Panc1 (cell line): ENCODE results near the gene TNIK.

Experiments
- SIN3A ChIP-seq: IDR thresholded peaks from 2 replicates; pipeline ENCODE4 v1.6.1; 2012; ENCODE audit warnings: low read depth, mild to moderate bottlenecking, low read length, moderate library complexity, borderline replicate concordance; ENCODE audit not compliant: insufficient read depth
- TF ChIP-seq, protein P1 (sequence below): fragments of 450-650 bp; IDR thresholded peaks from 2 replicates; pipeline ENCODE4 v1.5.1; 2017; ENCODE audit warnings: mild to moderate bottlenecking

- TF ChIP-seq, protein P1, sequence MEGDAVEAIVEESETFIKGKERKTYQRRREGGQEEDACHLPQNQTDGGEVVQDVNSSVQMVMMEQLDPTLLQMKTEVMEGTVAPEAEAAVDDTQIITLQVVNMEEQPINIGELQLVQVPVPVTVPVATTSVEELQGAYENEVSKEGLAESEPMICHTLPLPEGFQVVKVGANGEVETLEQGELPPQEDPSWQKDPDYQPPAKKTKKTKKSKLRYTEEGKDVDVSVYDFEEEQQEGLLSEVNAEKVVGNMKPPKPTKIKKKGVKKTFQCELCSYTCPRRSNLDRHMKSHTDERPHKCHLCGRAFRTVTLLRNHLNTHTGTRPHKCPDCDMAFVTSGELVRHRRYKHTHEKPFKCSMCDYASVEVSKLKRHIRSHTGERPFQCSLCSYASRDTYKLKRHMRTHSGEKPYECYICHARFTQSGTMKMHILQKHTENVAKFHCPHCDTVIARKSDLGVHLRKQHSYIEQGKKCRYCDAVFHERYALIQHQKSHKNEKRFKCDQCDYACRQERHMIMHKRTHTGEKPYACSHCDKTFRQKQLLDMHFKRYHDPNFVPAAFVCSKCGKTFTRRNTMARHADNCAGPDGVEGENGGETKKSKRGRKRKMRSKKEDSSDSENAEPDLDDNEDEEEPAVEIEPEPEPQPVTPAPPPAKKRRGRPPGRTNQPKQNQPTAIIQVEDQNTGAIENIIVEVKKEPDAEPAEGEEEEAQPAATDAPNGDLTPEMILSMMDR: no peak
- TF ChIP-seq SIN3A: no peak
These were observed 190.7 kb downstream of the TNIK start for GRCh38 chr3:171269542-171269941.
